Skeletal muscle cell (primary cell): Measurements from ENCODE around the gene GTPBP1.

Source experiments
- DNase-seq: peaks from one replicate; pipeline ENCODE4 v3.0.0-alpha.2; 2010; ENCODE audit warnings: low read depth
- H3K4me3 ChIP-seq: 2 replicates; pipeline ENCODE4 v1.5.1; 2011; ENCODE audit warnings: low read depth, mild to moderate bottlenecking, control low read depth, low read length, moderate library complexity

GTPBP1 gene

DNA sequence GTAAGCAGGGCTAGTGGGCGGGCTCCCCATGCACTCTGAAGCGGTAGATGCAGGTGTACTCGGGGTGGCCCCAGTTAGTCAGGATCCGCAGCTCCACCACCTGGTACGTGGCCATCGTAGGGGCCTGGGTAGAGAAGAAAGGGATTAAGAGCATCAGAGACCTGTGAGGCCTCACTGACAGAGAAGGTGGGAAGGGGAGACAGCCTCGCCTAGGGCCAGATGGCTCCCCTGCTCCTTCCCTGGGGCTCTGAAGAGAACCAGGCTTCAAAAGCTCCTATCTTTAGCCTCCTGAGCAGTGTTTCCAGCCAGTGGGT is 30.5 kb downstream of the GTPBP1 start:
- H3K4me3 ChIP-seq, result no peak overlapping the region
- DNase-seq, result no peak

DNA sequence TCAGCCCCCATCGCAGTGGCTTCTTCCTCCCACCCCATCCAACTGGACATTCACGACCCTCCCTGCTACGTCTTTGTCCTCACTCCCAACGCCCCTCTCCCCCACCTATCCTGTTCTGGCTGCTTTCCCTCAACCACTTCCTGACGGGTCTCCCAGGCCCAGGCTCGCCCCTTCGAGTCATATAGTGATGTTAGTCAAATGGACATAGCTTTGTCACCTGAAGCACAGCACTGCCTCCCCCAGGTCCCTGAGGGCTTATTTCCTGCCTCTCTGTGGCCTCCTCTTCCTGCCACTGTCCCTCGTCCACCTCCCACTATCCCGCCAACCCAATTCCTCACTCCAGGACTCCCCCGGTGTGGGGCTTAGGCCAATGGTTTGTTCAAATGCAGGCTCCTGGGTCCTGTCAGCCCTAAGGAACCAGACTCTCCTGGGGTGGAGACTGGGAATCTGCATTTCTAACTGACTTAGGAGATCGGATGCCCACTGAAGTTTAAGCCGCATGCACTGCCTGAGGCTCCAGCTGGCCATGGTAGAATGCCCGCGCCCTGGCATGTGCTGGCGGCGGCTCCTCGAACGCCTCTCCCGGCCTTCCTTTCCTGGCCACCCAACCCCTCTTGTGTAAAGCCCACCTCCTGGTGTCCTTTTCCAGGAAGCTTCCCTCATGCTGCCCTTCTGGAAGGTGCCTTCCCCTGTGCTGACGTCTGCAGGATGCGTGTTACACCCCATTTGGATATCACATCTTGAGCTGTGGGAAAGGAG is 31.7 kb downstream of the GTPBP1 start:
- DNase-seq, result no peak

DNA sequence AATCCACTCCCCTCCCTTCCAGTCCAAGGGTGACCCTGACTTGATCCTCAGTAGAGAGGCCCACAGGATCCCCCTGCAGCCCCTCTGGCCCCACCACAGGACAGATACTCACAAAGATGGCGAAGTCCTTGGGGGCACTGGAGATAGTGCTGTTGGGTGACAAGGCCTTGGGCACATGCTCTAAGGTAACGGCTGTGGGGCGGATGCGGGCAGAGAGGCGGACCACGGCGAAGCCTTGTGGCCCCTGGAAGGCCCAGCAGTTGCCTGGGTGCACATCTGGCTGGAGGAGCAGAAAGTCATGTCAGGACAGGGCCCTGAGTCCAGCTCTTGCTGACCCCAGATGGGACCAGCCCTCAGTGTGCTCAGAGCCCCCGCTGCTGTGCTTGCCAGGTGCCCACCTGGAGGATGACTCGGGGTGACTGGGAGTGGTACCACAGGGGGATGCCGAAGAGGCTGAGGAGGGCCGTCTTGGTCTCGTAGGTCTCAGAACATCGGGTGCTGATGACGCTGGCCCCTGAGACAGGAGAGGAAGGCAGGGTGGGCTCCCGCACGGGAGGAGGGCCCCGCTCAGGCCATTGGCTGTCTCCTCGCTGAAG is 32.8 kb downstream of the GTPBP1 start:
- H3K4me3 ChIP-seq, result no peak overlapping the region
- no peak for DNase-seq

More for the DNA sequence above, 31.7 kb downstream of the GTPBP1 start:
- H3K4me3 ChIP-seq, result no peak overlapping the region

- no peak for DNase-seq
- no peak overlapping the region for H3K4me3 ChIP-seq
Measured at GRCh38 chr22:38739300-38740055, 33.7 kb downstream of the GTPBP1 start.

- no peak overlapping the region for H3K4me3 ChIP-seq
- DNase-seq, result no peak
Measured at GRCh38 chr22:38740116-38740723, 34.5 kb downstream of the GTPBP1 start.

- no peak overlapping the region for H3K4me3 ChIP-seq
- no peak for DNase-seq
Measured at GRCh38 chr22:38740754-38741153, 35.0 kb downstream of the GTPBP1 start.

- no peak for DNase-seq
Measured at GRCh38 chr22:38741166-38741565, 35.4 kb downstream of the GTPBP1 start.

DNA sequence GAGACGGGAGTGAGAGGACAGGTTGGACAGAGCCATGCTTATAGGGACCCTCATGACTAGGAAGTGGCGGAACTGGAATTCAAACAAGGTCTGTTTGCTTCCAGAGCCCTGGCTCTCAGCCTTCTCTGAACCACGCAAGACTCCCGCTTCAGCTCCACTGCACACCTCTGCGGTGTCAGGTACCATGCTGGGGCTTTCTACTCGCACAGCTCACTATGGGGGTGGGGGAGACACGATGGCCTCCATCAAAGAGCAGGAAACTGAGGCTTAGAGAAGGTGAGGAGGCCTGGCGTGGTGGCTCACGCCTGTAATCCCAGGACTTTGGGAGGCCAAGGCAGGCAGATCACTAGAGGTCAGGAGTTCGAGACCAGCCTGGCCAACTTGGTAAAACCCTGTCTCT is 35.8 kb downstream of the GTPBP1 start:
- no peak for DNase-seq
- H3K4me3 ChIP-seq, result no peak overlapping the region

More at GRCh38 chr22:38741166-38741565, 35.4 kb downstream of the GTPBP1 start:
- no peak overlapping the region for H3K4me3 ChIP-seq

GRCh38 chr22:38742176-38742942 is 36.6 kb downstream of the GTPBP1 start:
- DNase-seq, result no peak
- no peak overlapping the region for H3K4me3 ChIP-seq

- DNase-seq, result no peak
- H3K4me3 ChIP-seq, result no peak overlapping the region
Measured at GRCh38 chr22:38744981-38745380, 39.2 kb downstream of the GTPBP1 start.

- DNase-seq, result no peak
- no peak overlapping the region for H3K4me3 ChIP-seq
Measured at GRCh38 chr22:38745676-38746460, 40.1 kb downstream of the GTPBP1 start.

DNA sequence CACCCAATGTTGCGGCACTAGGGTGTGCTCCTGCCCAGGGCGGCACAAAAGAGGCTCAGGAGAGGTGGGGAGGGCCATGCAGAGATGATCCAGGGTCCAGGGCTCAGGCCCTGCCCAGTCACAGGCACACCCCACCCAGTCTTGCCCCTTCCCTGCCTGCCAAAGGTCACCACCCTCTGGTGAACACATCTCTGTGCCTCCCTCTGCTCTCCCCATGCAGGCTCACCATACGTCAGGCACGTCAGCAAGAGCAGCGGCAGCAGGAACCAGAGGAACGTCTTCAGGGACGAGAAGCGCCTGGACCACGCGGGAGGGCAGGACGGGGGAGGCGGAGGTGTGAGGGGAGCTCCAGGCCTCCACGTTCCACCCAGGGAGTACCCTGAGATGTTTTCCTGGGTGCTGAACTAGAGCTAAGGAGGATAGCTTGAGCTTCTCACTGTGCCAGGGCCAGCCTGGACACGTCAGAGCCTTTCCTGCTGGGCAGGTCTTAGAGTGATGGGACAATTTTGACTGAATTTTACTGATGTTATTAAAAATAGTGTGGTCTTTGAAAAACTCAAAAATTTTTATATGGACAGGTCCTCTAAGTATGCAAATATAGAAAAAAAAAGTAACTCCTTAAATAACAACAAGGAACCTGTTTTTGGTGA is 42.9 kb downstream of the GTPBP1 start:
- no peak overlapping the region for H3K4me3 ChIP-seq
- DNase-seq, result no peak

DNA sequence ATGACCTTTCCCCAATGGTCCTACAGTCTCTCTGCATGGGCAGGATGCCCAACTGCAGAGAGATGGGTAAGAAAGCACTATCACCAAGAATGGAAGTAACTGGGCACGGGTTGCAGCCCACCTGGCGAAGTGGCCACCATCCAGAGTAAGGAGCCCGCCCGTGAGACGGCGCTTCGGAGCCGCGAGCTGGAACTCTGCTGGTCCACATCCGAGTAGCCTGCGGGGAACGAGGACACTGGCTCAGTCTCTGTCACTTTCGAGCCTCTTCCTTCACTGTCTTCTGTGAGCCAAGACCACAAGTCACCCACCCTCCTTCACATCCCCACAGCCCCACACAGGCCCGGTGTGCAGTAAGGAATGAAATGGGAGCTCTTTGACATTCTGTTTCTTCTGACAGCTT is 44.4 kb downstream of the GTPBP1 start:
- H3K4me3 ChIP-seq, result no peak overlapping the region
- no peak for DNase-seq

- no peak overlapping the region for H3K4me3 ChIP-seq
Measured at GRCh38 chr22:38750638-38751037, 44.9 kb downstream of the GTPBP1 start.

DNA sequence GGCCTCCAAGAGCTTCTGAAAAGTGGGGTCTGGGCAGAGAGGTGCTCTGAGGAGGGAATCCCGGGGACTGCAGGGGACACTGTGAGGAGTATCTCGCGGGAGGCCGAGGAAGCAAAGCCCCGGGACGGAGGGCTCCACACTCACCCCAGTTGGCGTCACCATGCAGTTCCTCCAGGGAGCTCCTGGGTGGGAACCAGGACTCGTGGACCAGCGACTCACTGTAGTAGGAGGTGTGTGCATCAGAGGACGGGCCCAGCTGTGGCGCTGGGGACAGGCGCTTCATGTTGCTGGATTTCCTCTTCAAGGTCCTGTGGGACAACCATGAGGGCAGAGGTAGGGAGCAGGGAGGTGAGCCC is 45.3 kb downstream of the GTPBP1 start:
- no peak overlapping the region for H3K4me3 ChIP-seq
- no peak for DNase-seq

More at GRCh38 chr22:38750638-38751037, 44.9 kb downstream of the GTPBP1 start:
- DNase-seq, result no peak

GRCh38 chr22:38751422-38752346 is 45.9 kb downstream of the GTPBP1 start:
- DNase-seq, result peak; percentile 63
- no peak overlapping the region for H3K4me3 ChIP-seq

DNA sequence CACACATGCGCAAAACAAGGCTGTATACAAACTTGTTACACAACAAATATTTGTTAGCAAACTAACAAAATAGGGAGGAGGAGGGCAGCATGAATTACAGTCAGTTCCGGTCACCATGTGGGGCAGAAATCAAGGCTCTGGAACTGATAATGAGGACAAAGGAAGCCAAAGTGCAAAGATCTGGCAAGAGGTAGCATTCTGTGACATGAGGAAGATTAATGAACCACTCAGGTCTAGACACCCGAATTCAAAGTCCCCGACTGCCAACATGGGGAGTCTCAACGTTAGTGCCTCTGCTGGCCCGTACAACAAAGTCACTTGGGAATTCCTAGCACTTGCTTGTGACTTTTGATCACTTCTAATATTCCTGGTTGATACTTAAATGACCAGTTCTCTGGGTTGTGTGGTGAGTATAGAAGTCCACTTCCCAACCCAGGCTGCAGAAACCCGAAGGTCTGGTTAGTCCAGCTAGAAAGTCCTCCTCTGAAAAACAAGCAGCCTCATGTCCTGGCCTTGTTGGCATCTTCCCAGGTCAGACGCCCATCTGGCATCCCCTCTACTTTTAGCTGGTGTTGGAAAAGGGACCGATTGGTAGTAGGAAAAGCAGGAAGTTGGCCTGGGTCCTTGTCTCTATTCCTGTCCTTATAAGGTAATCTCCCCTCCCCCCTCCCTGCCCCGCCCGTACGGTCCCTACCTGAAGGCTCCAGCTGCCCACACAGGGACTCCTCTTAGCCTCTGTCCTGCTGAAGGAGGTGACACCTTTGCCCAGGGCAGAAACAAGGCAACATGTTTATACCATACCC is 48.4 kb downstream of the GTPBP1 start:
- peak overlapping the region; percentile 56 for H3K4me3 ChIP-seq
- DNase-seq, result no peak
